Progenitor cell of endocrine pancreas (in vitro differentiated cells): Measurements from ENCODE around the gene TBC1D2B. TPM values are rescaled to one million over a fixed set of nuclear protein-coding genes. Genes with fewer than 3 reads are reported as not detected.

Experiments
- DNase-seq: peaks from one replicate; pipeline ENCODE4 v3.0.0; 2021; ENCODE audit warnings: low spot score; ENCODE audit not compliant: unreplicated experiment
- H3K27ac Mint-ChIP-seq: 2 replicates; pipeline ENCODE4 v1.8.0; 2021; ENCODE audit warnings: mild to moderate bottlenecking, moderate library complexity, mixed read lengths
- H3K27me3 Mint-ChIP-seq: 2 replicates; pipeline ENCODE4 v1.8.0; 2021; ENCODE audit warnings: mixed read lengths
- H3K36me3 Mint-ChIP-seq: 2 replicates; pipeline ENCODE4 v1.8.0; 2022; ENCODE audit warnings: mixed read lengths; ENCODE audit not compliant: insufficient read depth
- H3K4me1 Mint-ChIP-seq: 2 replicates; pipeline ENCODE4 v1.8.0; 2021; ENCODE audit warnings: low read depth, mixed read lengths
- H3K4me3 Mint-ChIP-seq: 2 replicates; pipeline ENCODE4 v1.8.0; 2021; ENCODE audit warnings: low read depth, mild to moderate bottlenecking, moderate library complexity, mixed read lengths
- H3K9me3 Mint-ChIP-seq: 2 replicates; pipeline ENCODE4 v1.8.0; 2021; ENCODE audit warnings: low read depth, mixed read lengths
- CTCF ChIP-seq: fragments of 200-600 bp; sonication (generic); IDR thresholded peaks from one replicate; pipeline ENCODE4 v1.5.0; 2021; ENCODE audit warnings: antibody characterized with exemption, mild to moderate bottlenecking; ENCODE audit not compliant: unreplicated experiment
- long read RNA-seq: library from polyadenylated mRNA; unstranded; transcript quantifications from one replicate; pipeline ENCODE4 v2.0.0, GENCODE V29; 2020
- total RNA-seq: library from RNA; stranded (reverse); gene quantifications from 2 replicates; pipeline ENCODE4 v1.2.1, GENCODE V29; 2021

TBC1D2B gene
- total RNA-seq = 10.8 and 15.4 TPM in 2 replicates
- long read RNA-seq, full-length matches to known transcripts = 3 of 5 reads
- long read RNA-seq, partial matches to known transcripts = 1 of 5 reads
- long read RNA-seq, other reads (novel, unspliced or antisense) = 1 of 5 reads

- Mint-ChIP-seq H3K27ac (peak within 1 kb of the TSS; percentile 82), H3K4me1 (peaks cover 6% of the 10 kb centered on the region), H3K27me3 (peaks cover 6% of the 10 kb centered on the region), H3K36me3 (no peaks in the 10 kb centered on the region), H3K4me3 (peak within 1 kb of the TSS; percentile 88), H3K9me3 (no peaks in the 10 kb centered on the region)
- no peak for TF ChIP-seq CTCF
- peak; percentile 56 for DNase-seq
Measured at GRCh38 chr15:78077053-78077870, at the start of gene TBC1D2B. TSS of gene TBC1D2B (minus strand) at chr15:78077711. CDS start at chr15:78077652, 59 bp downstream.

- no peak overlapping the region for H3K4me3 Mint-ChIP-seq
- H3K36me3 Mint-ChIP-seq = peaks cover 3% of the 10 kb centered on the region
- H3K9me3 Mint-ChIP-seq = no peaks in the 10 kb centered on the region
- no peaks in the 10 kb centered on the region for H3K27me3 Mint-ChIP-seq
- no peak overlapping the region for H3K27ac Mint-ChIP-seq
- no peak for DNase-seq
- H3K4me1 Mint-ChIP-seq = peaks cover 21% of the 10 kb centered on the region
- TF ChIP-seq CTCF = no peak
Measured at GRCh38 chr15:78125267-78125666, 47.8 kb upstream of the TBC1D2B start.

GRCh38 chr15:78120523-78120922 lies 43.0 kb upstream of the TBC1D2B start:
- Mint-ChIP-seq H3K4me1 (peaks cover 6% of the 10 kb centered on the region), H3K36me3 (peaks cover 2% of the 10 kb centered on the region), H3K9me3 (no peaks in the 10 kb centered on the region), H3K4me3 (no peak overlapping the region), H3K27me3 (no peaks in the 10 kb centered on the region), H3K27ac (no peak overlapping the region)
- DNase-seq = no peak
- TF ChIP-seq CTCF = no peak

DNA sequence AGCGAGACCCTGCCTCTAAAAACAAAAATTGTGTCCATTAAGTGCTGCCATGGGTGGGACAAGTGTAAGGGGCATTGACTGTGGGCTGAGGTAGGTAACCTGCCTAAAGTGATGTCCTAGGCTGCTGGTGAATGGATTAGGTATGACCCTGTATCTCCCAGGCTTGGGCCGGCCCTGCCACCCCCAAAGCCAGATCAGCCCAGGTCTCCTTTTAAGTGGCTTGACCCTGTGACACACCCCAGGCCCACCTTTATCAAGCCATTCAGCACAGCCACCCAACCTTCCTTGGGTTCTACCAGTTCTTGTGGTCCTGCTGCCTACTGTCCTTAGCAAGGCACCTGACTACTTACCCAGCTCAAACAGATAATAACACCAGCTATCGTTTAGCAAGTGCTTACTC lies 35.0 kb upstream of the TBC1D2B start:
- TF ChIP-seq CTCF = no peak
- H3K4me1 Mint-ChIP-seq = no peaks in the 10 kb centered on the region

GRCh38 chr15:78111788-78112187 lies 34.3 kb upstream of the TBC1D2B start:
- Mint-ChIP-seq H3K4me3 (no peak overlapping the region), H3K27ac (no peak overlapping the region), H3K9me3 (no peaks in the 10 kb centered on the region), H3K4me1 (no peaks in the 10 kb centered on the region), H3K27me3 (no peaks in the 10 kb centered on the region), H3K36me3 (peaks cover 2% of the 10 kb centered on the region)
- no peak for TF ChIP-seq CTCF
- DNase-seq = no peak

More for the DNA sequence above, 35.0 kb upstream of the TBC1D2B start:
- Mint-ChIP-seq H3K9me3 (no peaks in the 10 kb centered on the region), H3K4me3 (no peak overlapping the region), H3K36me3 (peaks cover under 1% of the 10 kb centered on the region), H3K27ac (no peak overlapping the region), H3K27me3 (no peaks in the 10 kb centered on the region)
- DNase-seq = no peak
